ENCODE results near the gene PLCB4.

The PLCB4 gene

GRCh38 chr20:9179193-9179802 is 110.4 kb downstream of the PLCB4 start:
- peak; percentile 52 for DNase-seq (ENCODE audit: low read depth)

- DNase-seq (ENCODE audit: low read depth), result no peak
Observed at GRCh38 chr20:9179867-9180266, 111.0 kb downstream of the PLCB4 start.

DNA sequence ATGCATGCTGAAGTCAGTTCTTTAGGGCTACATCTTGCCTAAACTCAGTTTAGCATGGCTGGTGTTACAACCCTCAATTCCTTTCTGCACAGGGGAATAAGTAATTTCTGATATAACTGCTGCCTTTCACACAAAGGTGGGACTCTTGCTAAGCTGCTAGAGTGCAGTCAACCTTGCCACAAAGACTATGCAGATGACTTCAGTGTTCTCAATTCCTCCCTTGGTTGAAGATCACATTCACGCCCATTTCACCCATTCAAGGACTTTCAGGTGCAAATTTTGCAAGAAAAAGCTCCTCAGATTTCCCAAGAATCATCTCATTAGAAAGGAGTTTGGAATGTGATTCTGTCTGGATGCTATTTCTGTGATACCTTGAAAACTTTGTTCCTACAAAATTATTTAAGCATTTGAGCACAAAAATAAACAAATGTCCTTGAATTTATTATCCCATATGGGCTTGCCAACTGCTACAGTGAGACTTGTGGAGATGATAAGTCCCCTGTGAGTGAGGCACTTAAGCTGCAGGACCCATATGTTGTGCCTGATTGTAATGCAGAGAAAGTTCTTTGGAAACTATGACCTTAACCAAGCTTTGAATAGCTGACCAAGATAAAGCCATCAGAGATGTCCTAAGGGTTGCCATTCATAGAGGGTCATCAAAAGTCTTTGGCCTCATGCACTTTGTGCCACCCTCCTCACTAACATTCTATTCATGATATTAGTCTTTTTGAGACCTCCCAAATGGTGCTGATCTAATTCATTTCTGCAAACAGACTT is 111.8 kb downstream of the PLCB4 start:
- DNase-seq (ENCODE audit: low read depth), result no peak

DNA sequence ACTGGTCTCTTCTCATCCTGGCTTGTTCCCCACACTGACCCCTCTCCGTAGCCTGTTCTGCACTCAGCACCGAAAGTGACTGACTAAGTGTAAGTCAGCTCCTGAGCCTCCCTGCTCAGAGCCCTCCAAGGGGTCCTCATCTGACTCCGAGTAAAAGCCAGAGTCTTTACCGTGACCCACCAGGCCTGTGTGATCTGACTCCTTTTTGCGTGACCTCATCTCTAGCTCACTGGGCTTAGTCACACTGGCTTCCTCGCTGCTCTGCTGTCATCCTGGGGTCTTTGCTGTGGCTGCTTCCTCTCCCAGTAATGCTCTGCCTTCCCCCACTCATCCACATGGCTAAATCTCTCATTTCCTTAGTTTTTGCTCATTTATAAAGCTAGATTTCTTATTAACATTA is 116.6 kb downstream of the PLCB4 start:
- DNase-seq (ENCODE audit: low read depth), result no peak

DNA sequence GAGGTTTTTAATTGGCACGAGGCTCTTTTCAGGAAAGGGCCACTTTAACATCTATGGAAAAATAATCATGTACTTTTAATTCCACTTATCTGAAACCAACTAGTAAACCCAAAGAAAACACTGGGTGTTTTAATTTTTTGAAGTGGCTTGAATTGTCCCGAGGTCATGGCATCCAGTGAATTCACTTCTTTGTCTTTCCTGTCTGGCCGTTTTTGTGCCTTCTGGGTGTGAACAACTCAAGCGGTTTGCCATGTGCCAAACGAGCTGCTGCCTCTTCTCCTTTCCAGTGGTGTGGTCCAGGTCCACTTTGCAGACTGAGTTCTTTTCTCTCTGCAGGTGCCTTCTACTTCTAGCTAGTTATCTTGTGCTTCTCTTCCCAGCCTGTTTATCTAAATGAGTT is 117.5 kb downstream of the PLCB4 start:
- DNase-seq (ENCODE audit: low read depth), result no peak

DNA sequence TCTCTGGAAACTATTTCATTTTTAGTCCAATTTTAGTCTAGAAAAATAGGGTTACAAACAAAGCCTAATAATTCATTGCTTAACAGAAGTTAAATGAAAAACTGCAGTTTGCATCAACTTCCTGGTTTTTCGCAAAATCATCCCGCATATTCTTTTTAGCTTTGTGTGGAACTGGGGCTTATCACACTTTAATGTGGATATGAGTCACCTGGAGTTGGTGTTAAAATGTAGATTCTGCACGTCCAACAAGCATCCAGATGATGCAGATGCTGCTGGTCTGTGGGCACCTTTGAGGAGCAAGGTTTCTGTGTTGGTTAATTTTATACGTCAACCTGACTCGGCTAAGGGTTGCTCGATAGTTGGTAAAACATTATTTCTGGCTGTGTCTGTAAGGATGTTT is 126.1 kb downstream of the PLCB4 start:
- DNase-seq (ENCODE audit: low read depth), result no peak

GRCh38 chr20:9196110-9196509 is 127.2 kb downstream of the PLCB4 start:
- no peak for DNase-seq (ENCODE audit: low read depth)

DNA sequence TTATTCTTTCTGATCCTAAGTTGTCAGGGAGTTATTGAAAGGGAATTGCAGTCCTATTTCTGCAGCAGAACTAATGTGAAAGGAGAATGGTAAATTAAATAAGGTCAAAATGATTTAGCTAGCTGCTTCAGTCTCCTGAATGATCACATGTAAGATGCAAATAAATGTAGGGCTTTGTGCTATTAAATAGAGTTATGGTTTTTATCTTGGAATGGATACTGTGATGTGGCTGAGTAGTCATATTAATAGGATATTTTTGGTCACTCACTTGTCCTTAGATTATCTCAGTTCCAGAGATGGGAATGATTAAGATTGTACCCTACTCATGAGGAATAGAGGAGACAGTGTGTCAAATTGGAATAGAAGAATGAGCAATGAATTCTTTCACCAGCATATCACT is 129.6 kb downstream of the PLCB4 start:
- DNase-seq (ENCODE audit: low read depth), result no peak

DNA sequence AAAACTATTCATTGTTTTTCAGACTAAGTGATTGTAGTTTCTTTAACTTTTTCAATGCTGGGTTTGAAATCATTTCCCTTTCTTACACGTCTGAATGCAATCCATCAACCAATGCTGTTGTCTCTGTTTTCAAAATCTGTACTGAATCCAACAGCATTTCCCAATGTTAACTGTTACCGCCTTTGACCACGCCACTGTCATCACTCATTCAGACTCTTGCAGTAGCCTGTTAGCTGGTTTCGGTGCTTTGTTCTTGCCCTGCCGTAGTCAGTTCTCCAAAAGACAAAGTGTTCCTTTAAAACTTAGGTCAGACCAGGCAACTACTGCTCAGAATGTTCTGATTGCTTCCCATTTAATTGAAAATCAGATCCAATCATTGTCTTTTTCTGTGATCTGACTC is 131.3 kb downstream of the PLCB4 start:
- DNase-seq (ENCODE audit: low read depth), result no peak

DNA sequence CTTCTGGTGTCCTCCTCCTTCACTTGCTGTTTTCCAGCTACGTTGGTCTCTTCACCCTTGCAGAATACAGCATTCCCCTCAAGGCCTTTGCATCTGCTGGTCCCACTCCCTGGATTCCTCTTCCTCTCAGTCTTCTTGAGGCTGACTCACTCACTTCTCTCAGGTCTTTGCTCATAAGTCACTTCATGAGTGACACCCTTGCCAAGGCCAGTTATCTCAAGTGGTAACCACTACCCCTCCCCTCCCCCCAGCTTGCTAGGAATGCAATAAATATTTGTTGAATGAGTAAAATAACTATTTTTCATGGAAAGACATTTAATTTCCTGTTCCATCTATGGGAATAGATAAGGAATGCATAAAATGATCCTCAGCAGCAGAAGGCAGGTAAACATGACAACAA is 131.7 kb downstream of the PLCB4 start:
- peak; percentile 93 for DNase-seq (ENCODE audit: low read depth)

DNA sequence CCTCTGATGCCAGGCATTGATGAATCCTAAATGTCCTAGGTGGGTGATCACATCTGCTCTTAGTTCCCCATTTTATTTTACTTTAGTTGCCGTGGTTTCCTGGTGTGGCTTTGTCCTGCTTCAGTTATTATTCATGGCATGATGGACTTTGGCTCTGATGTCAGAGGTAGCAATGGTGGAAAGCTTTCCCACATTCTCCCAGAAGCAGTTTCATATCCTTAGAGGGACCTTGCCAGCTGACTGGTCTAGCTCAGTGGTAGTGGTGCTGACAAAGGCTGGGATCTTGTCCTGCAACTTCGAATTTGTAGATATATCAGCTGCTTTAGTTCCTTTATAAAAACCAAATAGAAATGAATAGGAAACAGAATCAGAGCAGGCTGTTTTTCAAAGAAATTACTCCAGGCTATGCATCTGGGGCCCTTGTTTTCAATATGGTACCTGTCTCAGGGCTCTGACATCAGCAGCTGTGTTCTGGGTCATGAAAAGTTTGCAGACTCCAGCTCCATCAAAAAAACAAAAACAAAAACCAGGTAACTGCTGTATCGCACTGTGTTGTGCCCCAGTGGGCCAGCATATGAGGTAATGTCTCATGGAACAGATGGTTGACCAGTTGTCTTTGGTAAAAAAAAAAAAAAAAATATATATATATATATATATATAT is 133.7 kb downstream of the PLCB4 start:
- no peak for DNase-seq (ENCODE audit: low read depth)

GRCh38 chr20:9203081-9203447 is 134.2 kb downstream of the PLCB4 start:
- no peak for DNase-seq (ENCODE audit: low read depth)

DNA sequence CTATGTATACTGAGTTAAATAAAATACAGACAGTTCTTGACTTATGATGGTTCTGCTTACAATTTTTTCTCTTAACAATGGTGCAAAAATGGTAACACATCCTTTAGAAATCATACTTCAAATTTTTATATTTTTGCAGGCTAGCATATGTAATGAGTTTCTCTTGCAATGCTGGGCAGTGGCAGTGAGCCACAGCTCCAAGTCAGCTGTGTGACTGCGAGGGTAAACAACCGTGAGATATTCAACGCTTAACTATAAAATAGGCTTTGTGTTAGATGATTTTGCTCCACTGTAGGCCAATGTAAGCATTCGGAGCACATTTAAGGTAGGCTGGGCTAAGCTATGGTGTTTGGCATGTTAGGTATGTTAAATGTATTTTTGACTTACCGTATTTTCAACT is 136.1 kb downstream of the PLCB4 start:
- no peak for DNase-seq (ENCODE audit: low read depth)

- DNase-seq (ENCODE audit: low read depth), result no peak
Observed at GRCh38 chr20:9206486-9206885, 137.6 kb downstream of the PLCB4 start.

- no peak for DNase-seq (ENCODE audit: low read depth)
Observed at GRCh38 chr20:9207253-9207652, 138.4 kb downstream of the PLCB4 start.

- no peak for DNase-seq (ENCODE audit: low read depth)
Observed at GRCh38 chr20:9210356-9210755, 141.5 kb downstream of the PLCB4 start.

DNA sequence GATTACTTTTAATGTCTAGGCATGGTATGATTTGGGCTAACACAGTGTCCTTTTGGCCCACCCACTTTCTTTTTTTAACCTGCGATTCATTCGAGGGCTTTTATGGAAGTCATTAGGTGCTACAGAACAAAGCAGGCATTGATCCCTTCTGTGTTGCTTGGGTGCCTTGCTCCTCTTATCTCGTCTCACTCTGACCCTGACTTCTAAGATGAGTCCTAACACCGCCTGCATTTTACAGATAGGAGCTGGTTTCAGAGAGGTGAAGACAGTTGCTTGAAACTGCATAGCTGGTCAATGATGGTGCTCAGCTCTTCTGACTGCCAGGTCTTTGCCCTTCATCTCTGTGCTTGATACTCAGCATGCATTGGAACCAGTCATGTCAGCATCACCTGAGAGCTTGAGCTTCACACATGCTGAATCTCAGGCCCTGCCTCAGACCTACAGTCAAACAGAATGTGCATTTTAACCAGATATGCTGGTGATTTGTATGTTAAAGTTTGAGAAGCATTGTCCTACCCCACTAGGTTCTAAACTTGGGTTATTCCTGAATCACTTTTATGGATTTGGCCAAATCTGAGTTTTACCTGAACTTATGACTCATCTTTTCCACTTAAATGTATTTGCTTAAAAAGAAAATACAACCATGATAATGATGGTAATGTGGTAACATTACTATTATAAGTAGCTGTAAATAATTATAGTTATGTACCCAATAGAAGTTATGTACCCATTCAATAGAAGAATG is 142.3 kb downstream of the PLCB4 start:
- no peak for DNase-seq (ENCODE audit: low read depth)

DNA sequence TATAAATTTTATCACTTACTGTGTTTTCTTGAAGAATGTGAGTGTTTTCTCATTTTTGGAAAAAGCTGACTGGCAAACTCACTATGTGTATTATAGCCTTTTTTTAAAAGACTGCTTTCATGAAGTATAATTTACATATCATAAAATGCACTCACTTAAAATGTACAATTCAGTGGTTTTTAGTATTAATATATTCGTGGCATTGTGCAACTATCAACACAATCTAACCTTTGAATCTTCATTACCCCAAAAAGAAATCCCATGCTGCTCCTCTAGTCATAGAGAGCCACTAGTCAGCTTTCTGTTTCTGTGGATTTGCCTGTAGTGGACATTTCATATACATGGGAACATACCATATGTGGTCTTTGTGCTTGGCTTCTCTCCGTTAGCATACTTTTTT is 143.8 kb downstream of the PLCB4 start:
- no peak for DNase-seq (ENCODE audit: low read depth)

DNA sequence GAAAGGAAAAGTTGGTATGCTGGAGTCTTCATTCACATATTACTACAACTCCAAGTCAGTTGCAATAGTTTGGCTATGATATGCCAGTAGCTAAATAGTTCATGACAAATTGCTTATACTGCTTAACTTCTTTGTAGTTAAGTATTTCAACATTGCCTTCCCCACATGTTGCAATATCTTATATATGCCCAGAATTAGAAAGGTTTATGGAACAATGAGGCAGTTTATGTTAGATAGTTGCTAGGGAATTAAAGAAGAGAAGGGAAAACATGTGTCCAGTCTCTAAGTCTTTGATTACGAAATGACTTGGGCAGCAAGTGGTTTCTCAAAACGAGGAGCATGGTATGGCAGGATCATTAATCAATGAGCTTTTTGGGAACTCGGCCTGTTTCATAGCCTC is 145.8 kb downstream of the PLCB4 start:
- DNase-seq (ENCODE audit: low read depth), result no peak

- no peak for DNase-seq (ENCODE audit: low read depth)
Observed at GRCh38 chr20:9215539-9215938, 146.7 kb downstream of the PLCB4 start.

GRCh38 chr20:9218531-9218961 is 149.7 kb downstream of the PLCB4 start:
- no peak for DNase-seq (ENCODE audit: low read depth)

GRCh38 chr20:9220874-9221547 is 152.1 kb downstream of the PLCB4 start:
- no peak for DNase-seq (ENCODE audit: low read depth)

All from HS-27A (cell line).